ENCODE results near the gene RGS9BP.
"Not testable (repeated sequence)": the region's sequence is repeated elsewhere in the genome, so short reads cannot be mapped to it uniquely, and the experiment has no call there.

RGS9BP gene

DNA sequence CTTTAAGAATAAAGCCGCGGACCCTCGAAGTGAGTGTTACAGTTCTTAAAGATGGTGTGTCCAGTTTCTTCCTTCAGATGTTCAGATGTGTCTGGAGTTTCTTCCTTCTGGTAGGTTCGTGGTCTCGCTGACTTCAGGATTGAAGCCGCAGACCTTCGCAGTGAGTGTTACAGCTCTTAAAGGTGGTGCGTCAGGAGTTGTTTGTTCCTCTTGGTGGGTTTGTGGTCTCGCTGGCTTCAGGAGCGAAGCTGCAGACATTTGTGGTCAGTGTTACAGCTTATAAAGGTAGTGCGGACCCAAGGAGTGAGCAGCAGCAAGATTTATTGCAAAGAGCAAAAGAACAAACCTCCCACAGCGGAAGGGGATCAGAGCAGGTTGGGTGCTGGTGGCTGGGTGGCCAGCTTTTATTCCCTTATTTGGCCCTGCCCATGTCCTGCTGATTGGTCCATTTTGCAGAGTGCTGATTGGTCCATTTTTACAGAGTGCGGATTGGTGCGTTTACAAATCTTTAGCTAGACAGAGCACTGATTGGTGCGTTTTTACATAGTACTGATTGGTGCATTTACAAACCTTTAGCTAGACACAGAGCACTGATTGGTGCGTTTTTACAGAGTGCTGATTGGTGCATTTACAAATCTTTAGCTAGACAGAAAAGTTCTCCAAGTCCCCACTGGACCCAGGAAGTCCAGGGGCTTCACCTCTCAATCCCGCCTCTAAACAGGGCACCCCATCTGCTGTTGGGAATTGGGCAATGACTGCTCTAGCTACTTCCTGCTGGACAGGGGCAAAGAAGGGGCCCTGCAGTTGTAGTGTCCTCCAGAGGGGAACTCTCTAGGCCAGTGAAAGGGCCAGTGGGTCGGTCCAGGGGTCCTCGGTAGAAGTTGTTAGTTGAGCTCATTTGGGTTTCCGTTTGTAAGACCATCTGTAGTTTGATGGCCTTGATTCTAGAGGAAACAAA, 17.8 kb downstream of the RGS9BP start:
- peak overlapping the region; percentile 96 for H3K27ac ChIP-seq (replicated peaks)

DNA sequence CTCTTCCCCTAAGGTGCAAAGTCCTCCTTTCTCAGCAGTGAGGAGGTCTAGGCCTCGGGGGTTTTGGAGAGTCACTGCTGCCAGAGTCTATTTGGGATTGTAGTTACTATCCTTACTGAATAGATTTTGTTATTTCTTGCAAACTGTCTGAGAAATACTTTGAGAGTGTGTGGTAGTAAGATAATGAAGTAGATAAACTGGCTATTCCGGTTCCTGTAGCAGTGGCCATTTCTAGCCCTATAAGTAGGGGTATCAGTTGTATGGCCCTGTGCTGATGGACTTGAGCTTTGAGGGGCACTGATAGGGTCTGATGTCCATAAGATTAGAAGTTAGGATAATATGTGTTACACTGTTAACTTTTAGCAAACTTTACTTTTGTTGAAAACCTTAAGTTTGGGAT, 18.7 kb downstream of the RGS9BP start:
- not testable (repeated sequence) for DNase-seq (ENCODE audit: low read depth in 1 of 2, low spot score in 1 of 2); H3K27me3 ChIP-seq (ENCODE audit: insufficient read depth, poor library complexity, severe bottlenecking)
- H3K27ac ChIP-seq (replicated peaks), result peak overlapping the region; percentile 96
- H3K4me3 ChIP-seq (replicated peaks; ENCODE audit: insufficient read depth, low read length), result peak overlapping the region; percentile 71

More for the DNA sequence above, 17.8 kb downstream of the RGS9BP start:
- peak; percentile 82 to 93 for DNase-seq (ENCODE audit: low read depth in 1 of 2, low spot score in 1 of 2)
- TF ChIP-seq, protein P1, sequence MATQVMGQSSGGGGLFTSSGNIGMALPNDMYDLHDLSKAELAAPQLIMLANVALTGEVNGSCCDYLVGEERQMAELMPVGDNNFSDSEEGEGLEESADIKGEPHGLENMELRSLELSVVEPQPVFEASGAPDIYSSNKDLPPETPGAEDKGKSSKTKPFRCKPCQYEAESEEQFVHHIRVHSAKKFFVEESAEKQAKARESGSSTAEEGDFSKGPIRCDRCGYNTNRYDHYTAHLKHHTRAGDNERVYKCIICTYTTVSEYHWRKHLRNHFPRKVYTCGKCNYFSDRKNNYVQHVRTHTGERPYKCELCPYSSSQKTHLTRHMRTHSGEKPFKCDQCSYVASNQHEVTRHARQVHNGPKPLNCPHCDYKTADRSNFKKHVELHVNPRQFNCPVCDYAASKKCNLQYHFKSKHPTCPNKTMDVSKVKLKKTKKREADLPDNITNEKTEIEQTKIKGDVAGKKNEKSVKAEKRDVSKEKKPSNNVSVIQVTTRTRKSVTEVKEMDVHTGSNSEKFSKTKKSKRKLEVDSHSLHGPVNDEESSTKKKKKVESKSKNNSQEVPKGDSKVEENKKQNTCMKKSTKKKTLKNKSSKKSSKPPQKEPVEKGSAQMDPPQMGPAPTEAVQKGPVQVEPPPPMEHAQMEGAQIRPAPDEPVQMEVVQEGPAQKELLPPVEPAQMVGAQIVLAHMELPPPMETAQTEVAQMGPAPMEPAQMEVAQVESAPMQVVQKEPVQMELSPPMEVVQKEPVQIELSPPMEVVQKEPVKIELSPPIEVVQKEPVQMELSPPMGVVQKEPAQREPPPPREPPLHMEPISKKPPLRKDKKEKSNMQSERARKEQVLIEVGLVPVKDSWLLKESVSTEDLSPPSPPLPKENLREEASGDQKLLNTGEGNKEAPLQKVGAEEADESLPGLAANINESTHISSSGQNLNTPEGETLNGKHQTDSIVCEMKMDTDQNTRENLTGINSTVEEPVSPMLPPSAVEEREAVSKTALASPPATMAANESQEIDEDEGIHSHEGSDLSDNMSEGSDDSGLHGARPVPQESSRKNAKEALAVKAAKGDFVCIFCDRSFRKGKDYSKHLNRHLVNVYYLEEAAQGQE (IDR thresholded peaks at IDR 0.05; ENCODE audit: insufficient replicate concordance, low read depth), result peak; percentile 63
- TF ChIP-seq GABPA (IDR thresholded peaks at IDR 0.05; ENCODE audit: low read depth), result 0 out of 2 replicates have a peak, but pooled peaks have one; percentile 11
- 0 out of 2 replicates have a peak, but pooled peaks have one; percentile 2 for TF ChIP-seq SPI1 (IDR thresholded peaks at IDR 0.05; ENCODE audit: borderline replicate concordance, low read depth)
- peak overlapping the region; percentile 71 for H3K4me3 ChIP-seq (replicated peaks; ENCODE audit: insufficient read depth, low read length)
- not testable (repeated sequence) for H3K27me3 ChIP-seq (ENCODE audit: insufficient read depth, poor library complexity, severe bottlenecking)

DNA sequence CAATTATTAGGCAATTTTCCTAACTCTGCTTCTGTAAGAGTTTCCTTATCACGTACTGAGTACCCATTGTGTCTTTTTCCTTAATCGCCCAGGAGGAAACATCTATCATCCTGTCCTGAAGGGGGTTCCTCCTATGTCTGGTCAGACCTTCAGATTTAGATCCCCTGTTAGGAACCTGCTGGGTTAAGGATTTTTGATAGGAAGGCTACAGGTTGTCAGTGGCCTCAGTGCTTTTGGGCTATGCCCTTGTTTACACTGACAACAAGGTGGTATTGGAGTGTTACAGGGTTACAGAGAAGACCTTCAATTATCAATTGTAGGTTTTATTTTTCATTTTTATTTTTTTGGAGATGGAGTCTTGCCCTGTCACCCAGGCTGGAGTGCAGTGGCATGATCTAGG, 19.2 kb downstream of the RGS9BP start:
- H3K27ac ChIP-seq (replicated peaks), result peak overlapping the region; percentile 96
- peak; percentile 28 to 34 for DNase-seq (ENCODE audit: low read depth in 1 of 2, low spot score in 1 of 2)
- H3K27me3 ChIP-seq (ENCODE audit: insufficient read depth, poor library complexity, severe bottlenecking); H3K4me3 ChIP-seq (replicated peaks; ENCODE audit: insufficient read depth, low read length): not testable (repeated sequence)

DNA sequence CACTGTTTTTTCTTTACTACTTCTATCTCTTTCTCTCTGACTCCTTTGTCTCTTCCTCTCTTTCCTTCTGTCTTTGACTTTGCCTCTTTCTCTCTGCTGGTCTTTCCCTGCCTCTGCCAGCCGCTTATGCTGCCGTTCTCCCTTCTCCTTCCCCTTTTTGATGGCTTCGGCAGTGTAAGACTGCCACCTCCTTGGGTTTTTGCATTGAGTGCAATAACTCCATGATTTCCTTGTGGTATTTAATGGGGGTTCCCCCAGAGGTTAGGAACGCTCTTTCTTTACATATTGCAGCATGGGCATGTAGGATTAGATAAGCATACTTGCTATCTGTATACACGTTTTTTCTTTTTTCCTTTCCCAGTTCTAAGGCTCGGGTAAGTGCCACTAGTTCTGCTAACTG, 19.9 kb downstream of the RGS9BP start:
- TF ChIP-seq SPI1 (IDR thresholded peaks at IDR 0.05; ENCODE audit: borderline replicate concordance, low read depth), result peak; percentile 35; the same call in 1 of the 2 replicates
- H3K4me3 ChIP-seq (replicated peaks; ENCODE audit: insufficient read depth, low read length); H3K27me3 ChIP-seq (ENCODE audit: insufficient read depth, poor library complexity, severe bottlenecking): not testable (repeated sequence)
- H3K27ac ChIP-seq (replicated peaks), result peak overlapping the region; percentile 96
- DNase-seq (ENCODE audit: low read depth in 1 of 2, low spot score in 1 of 2), result peak in 1 of 2 experiments; percentile 76

DNA sequence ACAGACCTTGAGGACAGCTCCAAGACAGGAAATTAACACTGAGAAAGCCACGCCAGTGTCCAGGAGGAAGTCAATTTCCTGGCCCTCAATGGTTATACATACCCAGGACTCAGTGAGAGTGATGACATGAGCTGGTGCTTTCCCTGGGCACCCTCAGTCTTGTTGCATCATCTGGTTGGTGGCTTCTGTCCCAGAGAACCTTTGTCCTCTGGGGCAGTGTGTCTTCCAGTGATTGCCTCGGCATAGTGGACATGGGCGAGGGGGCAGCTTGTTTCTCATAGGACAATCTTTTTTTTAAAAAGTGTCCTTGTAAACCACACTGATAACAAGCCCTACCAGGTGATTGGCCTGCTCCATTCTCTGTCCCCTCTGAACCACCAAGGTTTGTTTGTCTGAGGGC, 21.1 kb downstream of the RGS9BP start:
- peak in 1 of 2 experiments; percentile 11 for DNase-seq (ENCODE audit: low read depth in 1 of 2, low spot score in 1 of 2)
- H3K27me3 ChIP-seq (ENCODE audit: insufficient read depth, poor library complexity, severe bottlenecking); H3K4me3 ChIP-seq (replicated peaks; ENCODE audit: insufficient read depth, low read length); H3K27ac ChIP-seq (replicated peaks): not testable (repeated sequence)

DNA sequence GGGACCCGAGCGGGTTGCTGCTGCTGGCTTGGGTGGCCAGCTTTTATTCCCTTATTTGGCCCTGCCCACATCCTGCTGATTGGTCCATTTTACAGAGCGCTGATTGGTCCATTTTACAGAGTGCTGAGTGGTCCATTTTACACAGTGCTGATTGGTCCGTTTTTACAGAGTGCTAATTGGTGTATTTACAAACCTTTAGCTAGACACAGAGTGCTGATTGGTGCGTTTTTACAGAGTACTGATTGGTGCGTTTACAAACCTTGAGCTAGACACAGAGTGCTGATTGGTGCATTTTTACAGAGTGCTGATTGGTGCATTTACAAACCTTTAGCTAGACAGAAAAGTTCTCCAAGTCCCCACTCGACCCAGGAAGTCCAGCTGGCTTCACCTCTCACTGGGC, 24.5 kb downstream of the RGS9BP start:
- not testable (repeated sequence) for H3K4me3 ChIP-seq (replicated peaks; ENCODE audit: insufficient read depth, low read length); H3K27me3 ChIP-seq (ENCODE audit: insufficient read depth, poor library complexity, severe bottlenecking); H3K27ac ChIP-seq (replicated peaks); DNase-seq (ENCODE audit: low read depth in 1 of 2, low spot score in 1 of 2)

DNA sequence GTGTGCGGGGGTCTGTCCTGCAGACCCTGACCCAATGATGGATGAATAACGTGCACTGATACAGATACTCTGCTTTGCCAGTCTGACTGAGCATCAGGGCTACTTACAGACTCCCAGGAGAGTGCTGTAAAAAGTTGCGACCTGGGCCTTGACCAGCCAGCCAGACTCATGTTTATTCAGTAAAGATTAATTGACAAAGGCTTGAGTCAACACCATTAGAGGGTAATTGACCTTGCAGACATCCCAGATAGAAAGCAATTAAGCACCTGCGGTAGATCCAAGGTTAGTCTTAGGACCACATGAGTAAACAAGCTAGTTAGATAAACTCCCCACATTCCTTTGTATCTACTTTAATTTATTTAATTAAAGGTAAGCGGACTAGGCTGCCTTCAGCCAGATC, 26.4 kb downstream of the RGS9BP start:
- H3K4me3 ChIP-seq (replicated peaks; ENCODE audit: insufficient read depth, low read length), result no peak overlapping the region
- no peaks in the 10 kb centered on the region for H3K27me3 ChIP-seq (ENCODE audit: insufficient read depth, poor library complexity, severe bottlenecking)
- TF ChIP-seq, protein P1 (IDR thresholded peaks at IDR 0.05; ENCODE audit: insufficient replicate concordance, low read depth), result no peak
- H3K27ac ChIP-seq (replicated peaks), result no peak overlapping the region
- DNase-seq (ENCODE audit: low read depth in 1 of 2, low spot score in 1 of 2), result no peak

DNA sequence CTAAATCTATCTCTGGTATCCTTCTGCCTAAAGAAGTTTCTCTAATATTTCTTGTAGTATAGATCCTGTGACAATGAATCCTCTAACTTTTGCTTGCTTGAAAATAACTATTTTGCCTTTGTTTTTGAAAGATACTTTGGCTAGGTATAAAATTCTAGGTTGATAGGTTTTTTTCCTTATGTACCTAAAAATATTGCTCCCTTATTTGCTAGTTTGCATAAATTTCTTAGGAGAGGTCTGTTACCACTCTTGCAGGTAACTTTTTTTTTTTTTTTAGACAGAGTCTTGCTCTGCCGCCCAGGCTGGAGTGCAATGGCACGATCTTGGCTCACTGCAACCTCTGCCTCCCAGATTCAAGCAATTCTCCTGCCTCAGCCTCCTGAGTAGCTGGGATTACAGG, 28.4 kb downstream of the RGS9BP start:
- not testable (repeated sequence) for DNase-seq (ENCODE audit: low read depth in 1 of 2, low spot score in 1 of 2); H3K4me3 ChIP-seq (replicated peaks; ENCODE audit: insufficient read depth, low read length); H3K27ac ChIP-seq (replicated peaks); H3K27me3 ChIP-seq (ENCODE audit: insufficient read depth, poor library complexity, severe bottlenecking)
